HT-29 (cell line): ENCODE measurements around the gene TSGA10IP. TPM values are rescaled to one million over a fixed set of nuclear protein-coding genes. Genes with fewer than 3 reads are reported as not detected.

Source experiments
- DNase-seq: peaks from one replicate; pipeline ENCODE4 v3.0.0-alpha.2; 2015; ENCODE audit warnings: low spot score
- total RNA-seq: library from RNA; depleted of rRNA; stranded (reverse); fragments of >200 nt; shearing (Covaris generic); gene quantifications from 2 replicates; pipeline ENCODE4 v1.2.3, GENCODE V29; 2014; rRNA removed

The TSGA10IP gene
- total RNA-seq, 1 experiment from 2014 or later: not detected

DNA sequence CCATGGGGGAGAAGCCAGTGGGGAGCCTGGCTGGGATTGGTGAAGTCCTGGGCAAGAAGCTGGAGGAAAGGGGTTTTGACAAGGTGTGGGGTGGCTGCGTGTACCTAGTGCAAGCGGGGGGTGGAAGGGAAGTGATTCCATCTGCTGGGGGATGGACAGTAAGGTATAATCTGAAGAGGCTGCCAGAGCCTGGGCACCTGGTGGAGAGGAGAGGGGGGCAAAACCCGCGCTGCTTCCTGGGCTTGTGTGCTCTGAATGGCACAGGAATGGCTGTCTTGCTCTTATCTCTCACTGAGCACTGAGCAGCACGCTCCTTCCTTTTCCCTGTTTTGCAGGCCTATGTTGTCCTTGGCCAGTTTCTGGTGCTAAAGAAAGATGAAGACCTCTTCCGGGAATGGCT is 58.0 kb downstream of the TSGA10IP start:
- DNase-seq: no peak

DNA sequence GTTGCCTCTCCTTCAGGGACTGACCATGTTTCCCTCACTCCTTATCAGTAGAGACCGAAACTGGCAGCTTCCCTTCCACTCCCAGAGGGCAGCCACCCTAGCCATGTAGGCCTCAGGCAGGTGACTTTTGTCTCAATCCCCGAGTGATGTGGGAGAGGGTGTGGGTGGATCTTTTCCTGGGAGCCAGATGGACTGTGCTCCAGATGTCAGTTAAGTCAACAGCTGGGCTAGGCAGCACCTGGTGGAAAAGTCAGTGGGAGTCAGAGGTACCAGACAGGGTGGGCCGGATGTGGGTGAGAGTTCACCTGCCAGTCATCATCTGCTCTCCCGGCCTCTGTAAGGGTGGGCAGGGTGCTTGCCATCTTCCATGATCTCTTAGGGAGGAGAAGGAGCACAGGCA is 58.9 kb downstream of the TSGA10IP start:
- DNase-seq: no peak

DNA sequence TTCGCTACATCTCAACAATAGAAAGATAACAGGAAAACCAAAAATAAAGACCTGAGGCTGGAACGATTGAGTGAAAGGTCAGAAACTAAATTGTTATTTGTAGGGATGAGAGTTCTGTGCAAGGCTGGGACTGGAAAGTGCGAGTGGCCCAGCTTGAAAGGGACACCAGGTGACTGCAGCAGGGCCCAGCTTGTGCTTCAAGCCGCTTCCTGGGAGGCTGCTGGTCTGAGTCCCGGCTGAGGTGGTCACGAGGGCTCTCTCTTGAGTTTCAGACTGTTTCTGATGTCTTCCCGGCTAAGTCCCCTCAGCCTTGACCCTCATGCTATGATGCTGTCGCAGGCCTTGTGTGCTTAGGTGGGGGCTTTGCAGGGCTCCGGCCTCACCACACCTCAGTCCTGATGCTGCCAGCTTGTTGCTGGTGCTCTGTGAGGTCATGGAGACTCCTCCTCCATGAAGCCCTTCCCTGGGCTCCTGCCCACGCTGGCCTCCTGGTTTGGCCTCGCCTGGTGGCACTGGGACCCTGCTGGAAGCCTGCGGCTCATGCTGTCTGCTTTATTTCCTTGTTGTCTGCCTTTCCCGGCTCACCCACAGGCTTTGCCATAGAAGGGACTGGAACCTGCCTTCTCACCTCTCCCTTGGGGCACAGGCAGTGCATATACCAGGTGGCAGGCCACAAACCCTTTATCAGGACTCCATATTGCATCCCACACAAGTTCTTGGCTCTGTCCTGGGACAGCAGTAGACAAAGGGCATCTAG is 61.0 kb downstream of the TSGA10IP start:
- no peak for DNase-seq

- DNase-seq: no peak
These were observed 61.6 kb downstream of the TSGA10IP start for GRCh38 chr11:66006891-66007176.

DNA sequence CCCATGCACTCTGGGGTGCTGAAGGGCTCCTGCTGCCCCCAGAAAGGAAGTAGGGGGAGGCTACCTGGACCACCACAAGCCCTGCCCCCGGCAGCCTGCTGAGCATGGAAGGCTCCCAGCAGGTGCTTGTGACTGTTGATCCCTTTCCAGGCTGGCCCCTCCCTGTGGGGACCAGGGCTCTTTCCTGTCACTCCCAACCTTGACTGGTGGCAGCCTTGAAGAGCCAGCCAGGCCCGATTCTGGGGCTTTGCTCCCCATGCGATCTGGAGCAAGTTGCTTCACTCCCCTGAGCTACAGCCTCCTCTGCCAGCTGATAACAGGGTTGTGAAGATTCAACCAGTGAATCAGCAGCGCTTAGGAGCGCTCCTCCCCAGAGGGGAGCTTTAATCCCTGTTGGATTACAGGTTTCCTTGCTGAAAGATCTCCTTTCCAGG is 61.9 kb downstream of the TSGA10IP start:
- no peak for DNase-seq

DNA sequence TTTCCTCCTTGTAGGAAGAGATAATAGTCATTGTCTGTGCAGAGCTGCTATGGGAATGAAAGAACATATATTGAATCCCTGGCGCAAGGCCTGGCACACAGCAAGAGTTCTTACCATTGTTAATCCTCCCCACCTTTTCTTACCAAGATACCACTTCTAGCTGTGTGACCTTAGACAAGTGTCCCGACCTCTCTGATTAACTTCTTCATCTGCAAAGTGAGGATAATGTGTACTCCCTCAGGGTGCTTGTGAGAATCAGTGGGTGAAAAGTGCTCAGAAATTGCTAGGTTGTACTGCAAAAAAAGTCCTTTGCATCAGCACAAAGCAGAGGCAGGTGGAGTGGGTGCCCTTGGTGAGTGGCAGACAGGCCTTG is 62.8 kb downstream of the TSGA10IP start:
- DNase-seq: no peak

DNA sequence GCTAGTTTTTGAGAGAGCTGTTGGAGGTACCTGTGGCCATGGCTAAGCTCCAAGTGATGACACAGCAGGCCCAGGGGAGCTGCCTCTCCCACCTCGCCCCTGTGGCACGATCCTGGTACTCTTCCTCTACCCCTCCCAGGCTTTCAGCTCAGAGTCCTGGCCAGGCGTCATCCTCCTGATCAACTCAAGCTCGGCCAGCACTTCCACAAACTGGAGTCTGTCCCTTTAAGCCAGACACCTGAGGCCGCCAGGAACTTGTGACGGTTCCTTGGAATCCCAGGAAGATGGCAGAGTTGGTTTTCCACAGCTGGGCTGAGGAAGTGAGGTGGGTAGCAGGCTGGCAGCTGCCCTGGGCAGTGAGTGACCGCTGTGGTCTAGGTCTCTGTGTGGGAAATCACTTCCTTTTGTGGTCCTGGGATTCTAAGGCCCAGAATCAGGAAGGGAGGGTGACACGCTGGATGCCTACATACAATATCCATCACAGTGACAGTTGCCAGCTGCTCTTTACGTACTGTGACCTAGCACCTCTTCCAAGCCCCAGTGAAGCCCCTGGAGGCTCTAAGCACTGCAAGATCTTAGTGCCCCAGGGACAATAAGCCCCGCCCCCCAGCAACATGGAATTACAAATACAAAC is 63.3 kb downstream of the TSGA10IP start:
- no peak for DNase-seq

Other genes with a start within 250 kb of the TSGA10IP start
- gene KAT5, start 233.2 kb upstream of the TSGA10IP start, total RNA-seq: 106 and 112 TPM in 2 replicates
- gene RNASEH2C, start 224.7 kb upstream of the TSGA10IP start, total RNA-seq: 47.3 and 71.2 TPM in 2 replicates
- gene AP5B1, start 164.5 kb upstream of the TSGA10IP start, total RNA-seq: 18.2 and 20.2 TPM in 2 replicates
- gene OVOL1, start 158.4 kb upstream of the TSGA10IP start, total RNA-seq: 42.2 and 42.8 TPM in 2 replicates
- not detected in 2 replicates for gene SNX32, start 111.5 kb upstream of the TSGA10IP start, total RNA-seq
- 2,410 and 2,611 TPM in 2 replicates for gene CFL1, start 87.3 kb upstream of the TSGA10IP start, total RNA-seq
- 118 and 143 TPM in 2 replicates for gene MUS81, start 85.0 kb upstream of the TSGA10IP start, total RNA-seq
- gene EFEMP2, start 72.7 kb upstream of the TSGA10IP start, total RNA-seq: 1.2 and 1.6 TPM in 2 replicates
- gene CTSW, start 65.6 kb upstream of the TSGA10IP start, total RNA-seq: not detected in 2 replicates
- 302 and 303 TPM in 2 replicates for gene FIBP, start 57.0 kb upstream of the TSGA10IP start, total RNA-seq
- gene CCDC85B, start 54.8 kb upstream of the TSGA10IP start, total RNA-seq: 148 and 155 TPM in 2 replicates
- gene FOSL1, start 45.1 kb upstream of the TSGA10IP start, total RNA-seq: 123 and 140 TPM in 2 replicates
- 21.7 and 24.5 TPM in 2 replicates for gene C11orf68, start 26.4 kb upstream of the TSGA10IP start, total RNA-seq
- 208 and 228 TPM in 2 replicates for gene DRAP1, start 26.1 kb upstream of the TSGA10IP start, total RNA-seq
- 86.1 and 106 TPM in 2 replicates for gene SART1, start 16.3 kb downstream of the TSGA10IP start, total RNA-seq
- 36.9 and 44.7 TPM in 2 replicates for gene EIF1AD, start 56.7 kb downstream of the TSGA10IP start, total RNA-seq
- gene BANF1, start 57.0 kb downstream of the TSGA10IP start, total RNA-seq: 84.3 and 86.3 TPM in 2 replicates
- gene CST6, start 66.5 kb downstream of the TSGA10IP start, total RNA-seq: 23.0 and 27.2 TPM in 2 replicates
- 0.13 and 0.44 TPM in 2 replicates for gene CATSPER1, start 81.0 kb downstream of the TSGA10IP start, total RNA-seq
- not detected in 2 replicates for gene GAL3ST3, start 103.7 kb downstream of the TSGA10IP start, total RNA-seq
- gene SF3B2, start 106.9 kb downstream of the TSGA10IP start, total RNA-seq: 209 and 210 TPM in 2 replicates
- 13.8 and 23.1 TPM in 2 replicates for gene PACS1, start 124.8 kb downstream of the TSGA10IP start, total RNA-seq